KOPT-K1 (cell line): ENCODE data around the gene DPCD.

Experiments used
- H3K27ac ChIP-seq: fragments of 200-600 bp; sonication (generic); 2 replicates; pipeline ENCODE4 v1.5.1; 2016; ENCODE audit warnings: antibody characterized with exemption, mild to moderate bottlenecking, low read depth, low read length; ENCODE audit not compliant: poor library complexity, severe bottlenecking
- H3K36me3 ChIP-seq: fragments of 200-600 bp; sonication (generic); 2 replicates; pipeline ENCODE4 v1.5.1; 2017; ENCODE audit warnings: antibody characterized with exemption, mild to moderate bottlenecking, low read length, moderate library complexity; ENCODE audit not compliant: insufficient read depth
- H3K9me3 ChIP-seq: fragments of 200-600 bp; sonication (generic); 2 replicates; pipeline ENCODE4 v1.5.1; 2017; ENCODE audit warnings: antibody characterized with exemption, low read length, mild to moderate bottlenecking; ENCODE audit not compliant: insufficient read depth, poor library complexity, severe bottlenecking

Gene DPCD

DNA sequence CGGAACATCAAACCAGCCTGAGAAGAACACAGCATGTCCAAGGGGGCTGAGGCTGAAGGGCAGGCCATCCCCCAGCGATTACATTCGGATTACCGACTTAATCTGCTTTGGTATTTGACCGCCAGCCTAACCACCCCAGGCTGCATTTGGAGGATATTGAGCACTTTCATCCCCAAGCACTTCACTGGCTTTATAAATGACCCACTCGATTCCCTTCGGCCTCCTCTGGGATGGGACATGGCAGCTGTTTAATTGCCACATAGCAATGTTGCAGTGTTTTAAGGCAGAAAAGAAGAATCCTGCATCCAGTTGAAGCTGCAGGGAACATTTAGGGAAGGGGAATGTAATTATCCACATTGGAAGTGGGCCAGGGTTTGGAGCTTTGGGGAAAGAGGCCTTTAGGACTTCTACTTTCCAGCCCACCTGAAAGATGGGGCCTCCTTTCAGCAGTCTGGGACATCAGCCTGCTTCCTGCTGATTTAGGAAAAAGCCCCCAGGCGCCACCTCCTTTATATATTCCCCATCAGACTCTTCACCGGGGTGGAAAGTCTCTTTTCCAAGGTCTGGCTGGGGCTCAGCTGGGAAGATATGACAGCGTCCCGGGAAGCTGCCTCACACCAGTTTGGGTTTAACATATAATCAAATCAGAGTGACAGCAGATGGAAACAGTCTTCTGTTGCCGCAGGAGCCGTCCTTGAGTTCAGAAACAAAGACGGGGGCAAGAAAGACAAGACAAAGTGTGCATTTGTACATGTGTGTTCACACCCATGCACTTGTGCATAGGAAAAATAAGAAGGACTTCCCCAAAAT, 9.2 kb downstream of the DPCD start:
- no peaks in the 10 kb centered on the region for H3K9me3 ChIP-seq
- no peak overlapping the region for H3K27ac ChIP-seq
- H3K36me3 ChIP-seq, result no peaks in the 10 kb centered on the region

DNA sequence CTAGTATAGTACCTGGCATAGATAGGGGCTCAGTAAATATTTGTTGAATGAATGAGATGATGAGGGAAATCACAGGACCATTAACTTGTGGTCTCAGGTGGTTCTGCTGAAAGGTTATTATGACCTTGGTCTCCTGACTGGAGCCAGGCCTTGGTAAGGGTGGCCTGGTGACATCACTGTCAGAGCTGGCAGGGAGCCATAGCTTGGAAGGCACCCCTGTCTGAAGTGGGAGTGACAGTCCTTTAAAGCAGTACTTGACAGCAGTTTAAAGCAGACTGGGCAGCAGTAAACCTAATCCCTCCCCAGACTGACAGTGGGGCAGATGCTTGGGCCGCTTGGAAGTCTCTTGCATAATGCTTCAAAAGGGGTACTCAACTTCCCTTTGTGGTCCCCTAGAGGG, 13.4 kb downstream of the DPCD start:
- no peaks in the 10 kb centered on the region for H3K9me3 ChIP-seq

DNA sequence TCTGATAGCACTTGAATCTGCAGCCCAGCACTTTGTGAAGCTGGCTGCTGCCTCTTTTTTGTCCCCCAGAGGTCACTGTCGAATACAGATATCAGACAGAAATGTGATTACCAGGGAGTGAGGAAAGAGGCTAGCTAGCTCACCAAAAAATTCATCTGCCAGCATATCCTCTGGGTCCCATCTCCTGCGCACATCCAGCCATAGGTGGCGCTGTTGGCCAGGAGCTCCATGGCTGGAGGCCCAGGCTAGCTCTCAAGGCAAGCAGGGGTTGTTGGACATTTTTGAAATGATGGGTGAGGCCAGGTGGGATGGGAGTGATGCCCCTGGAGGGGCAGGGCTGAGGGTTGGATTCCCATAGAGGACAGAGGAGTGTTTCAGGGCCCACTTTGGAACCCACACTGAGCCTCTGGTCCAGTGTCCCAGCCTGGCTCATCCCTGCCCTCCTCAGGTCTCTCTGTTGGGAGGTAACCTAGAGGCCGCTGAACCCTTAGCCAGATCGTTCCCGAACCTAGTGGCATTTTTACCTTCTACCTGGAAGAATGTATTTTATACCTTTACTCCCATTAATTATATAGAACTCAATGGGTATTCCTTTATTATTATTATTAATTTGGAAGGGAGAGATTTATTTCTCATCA, 14.8 kb downstream of the DPCD start:
- Histone ChIP-seq H3K27ac (no peak overlapping the region), H3K9me3 (no peaks in the 10 kb centered on the region), H3K36me3 (peaks cover 30% of the 10 kb centered on the region)

More for the DNA sequence above, 13.4 kb downstream of the DPCD start:
- H3K27ac ChIP-seq, result no peak overlapping the region
- peaks cover 19% of the 10 kb centered on the region for H3K36me3 ChIP-seq

DNA sequence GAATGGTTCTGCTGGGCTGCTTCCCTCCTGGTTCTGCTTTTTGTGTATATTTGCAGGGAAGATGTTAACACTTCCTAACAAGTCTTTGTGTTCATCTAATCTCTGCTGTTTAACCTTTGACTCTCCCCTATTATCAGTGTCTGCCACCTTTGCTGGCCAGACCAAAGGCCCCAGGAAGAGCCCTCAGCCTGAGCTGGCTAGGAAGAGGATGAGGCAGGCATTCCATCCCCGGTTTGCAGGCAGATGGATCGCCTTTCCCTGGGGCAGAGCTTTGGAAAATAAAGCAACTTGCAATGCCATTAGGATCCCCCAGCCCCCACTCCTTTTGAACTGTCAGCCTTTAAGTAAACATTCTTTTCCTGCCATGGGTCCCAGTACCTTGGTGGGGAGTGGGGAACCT, 19.0 kb downstream of the DPCD start:
- Histone ChIP-seq H3K9me3 (no peaks in the 10 kb centered on the region), H3K36me3 (peaks cover 73% of the 10 kb centered on the region), H3K27ac (no peak overlapping the region)

DNA sequence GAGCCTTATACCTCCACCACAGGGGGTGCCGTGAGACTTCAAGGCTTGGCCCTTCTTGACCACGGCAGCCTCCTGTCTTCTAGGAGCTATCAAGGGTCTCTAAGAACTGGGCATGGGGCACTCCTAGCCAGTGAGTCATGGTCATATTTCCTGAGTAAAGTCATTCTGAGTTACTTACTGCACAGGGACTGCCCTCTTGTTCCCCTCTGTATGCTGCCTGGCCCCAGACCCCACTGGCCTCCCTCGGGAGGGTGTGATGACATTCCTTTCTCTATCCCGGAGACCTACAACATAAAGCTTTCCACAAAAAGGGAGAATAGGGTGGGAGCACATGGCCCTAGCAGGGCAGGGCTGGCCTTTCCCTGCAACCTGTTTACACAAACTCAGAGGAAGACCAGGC, 21.4 kb downstream of the DPCD start:
- peaks cover 69% of the 10 kb centered on the region for H3K36me3 ChIP-seq
- H3K9me3 ChIP-seq, result no peaks in the 10 kb centered on the region
- H3K27ac ChIP-seq, result no peak overlapping the region

DNA sequence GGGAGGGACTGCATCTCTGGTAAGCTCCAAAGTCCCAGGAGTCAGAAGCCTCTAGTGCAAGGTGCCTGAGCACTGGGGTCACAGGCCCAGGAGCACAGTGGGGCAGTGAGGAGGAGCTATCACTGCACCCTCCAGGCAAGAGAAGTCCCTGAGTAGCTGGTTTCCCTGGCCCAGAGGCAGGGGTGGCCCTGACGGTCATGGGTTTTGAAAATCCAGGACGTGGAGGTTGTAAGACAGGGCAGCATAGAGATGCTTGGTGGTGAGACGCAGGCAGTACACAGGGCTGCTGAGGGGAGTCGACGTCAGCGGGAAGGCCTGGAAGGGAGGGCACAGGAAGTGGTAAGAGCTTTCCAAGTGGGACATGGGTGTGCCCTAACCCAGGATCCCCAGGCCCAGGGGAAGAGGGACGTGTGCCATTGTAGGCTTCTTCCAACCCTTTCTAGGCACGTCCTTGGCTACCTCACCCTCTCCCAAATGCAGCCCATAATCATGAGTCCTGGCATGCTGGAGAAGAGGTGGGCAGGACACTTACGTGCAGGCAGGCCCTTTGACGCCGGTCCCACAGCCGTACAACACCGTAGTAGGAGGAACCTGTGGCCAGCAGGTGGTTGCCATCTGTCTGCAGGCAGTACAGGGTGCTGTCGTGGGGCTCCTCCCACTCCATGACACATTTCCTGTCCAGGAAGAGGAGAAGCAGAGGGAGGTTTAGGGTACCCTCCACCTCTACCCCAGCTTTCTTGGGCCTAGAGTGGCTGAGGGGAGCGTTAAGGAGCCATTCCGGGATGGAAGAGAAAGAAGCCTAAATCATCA, 23.2 kb downstream of the DPCD start:
- H3K27ac ChIP-seq, result no peak overlapping the region
- peaks cover 63% of the 10 kb centered on the region for H3K36me3 ChIP-seq

DNA sequence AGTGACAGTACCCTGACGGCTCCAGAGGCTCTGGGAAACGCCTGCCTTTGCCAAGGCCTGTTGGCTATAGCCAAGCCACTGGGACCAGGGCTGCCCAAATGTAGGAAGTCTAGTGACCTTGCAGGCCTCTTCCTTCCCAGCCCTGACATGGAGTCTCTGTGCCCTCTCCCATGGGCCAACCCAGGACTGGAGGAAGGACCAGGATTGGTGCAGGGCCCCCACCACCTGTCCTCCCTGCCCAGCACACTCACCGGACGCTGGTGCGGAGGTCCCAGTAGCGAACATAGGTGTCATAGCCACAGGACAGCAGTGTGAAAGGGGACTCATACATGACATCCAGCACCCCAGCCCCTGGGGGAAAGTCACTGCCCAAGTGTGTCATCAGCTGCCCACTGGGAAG, 24.0 kb downstream of the DPCD start:
- Histone ChIP-seq H3K27ac (no peak overlapping the region), H3K36me3 (peaks cover 67% of the 10 kb centered on the region), H3K9me3 (no peaks in the 10 kb centered on the region)

More for the DNA sequence above, 23.2 kb downstream of the DPCD start:
- H3K9me3 ChIP-seq, result no peaks in the 10 kb centered on the region

DNA sequence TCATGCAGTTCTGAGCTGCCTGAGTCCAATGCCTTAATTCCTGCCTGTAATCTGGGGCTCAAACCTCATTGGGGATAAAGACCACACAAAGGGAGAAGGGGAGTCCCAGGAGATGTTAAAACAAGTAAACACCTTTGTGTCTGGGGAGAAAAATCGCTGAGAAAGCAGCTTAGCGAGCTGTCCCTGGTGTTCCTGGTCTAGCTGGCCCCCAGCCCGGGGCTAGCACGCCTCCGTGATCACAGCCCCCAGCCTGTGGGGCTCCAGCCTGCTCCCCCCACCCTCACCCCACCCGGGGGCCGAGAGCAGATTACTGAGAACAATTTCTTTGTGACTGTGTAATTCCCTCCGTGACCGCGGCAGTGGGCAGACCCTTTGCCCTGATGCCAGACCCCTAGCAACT, 24.8 kb downstream of the DPCD start:
- Histone ChIP-seq H3K36me3 (peaks cover 65% of the 10 kb centered on the region), H3K27ac (no peak overlapping the region), H3K9me3 (no peaks in the 10 kb centered on the region)

DNA sequence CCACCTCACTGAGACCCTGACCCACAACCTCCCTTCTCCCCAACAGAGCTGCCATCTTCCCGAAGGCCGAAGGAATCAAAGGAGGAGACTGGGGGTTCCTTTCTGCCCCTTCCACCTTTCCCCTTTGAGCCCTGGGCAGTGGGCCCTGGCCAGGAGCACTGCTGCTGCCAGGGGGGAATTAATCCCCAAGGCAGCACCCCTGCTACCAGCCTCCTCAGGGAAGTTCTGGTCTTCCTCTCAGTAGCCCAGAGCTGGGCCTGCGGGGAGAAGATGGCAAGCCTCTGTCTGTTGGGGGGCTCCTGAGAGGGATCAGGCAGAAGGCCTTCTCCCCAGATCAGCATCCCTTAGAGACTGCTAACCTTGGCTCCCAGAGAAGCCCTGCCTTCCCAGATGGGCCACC, 25.5 kb downstream of the DPCD start:
- Histone ChIP-seq H3K36me3 (peaks cover 63% of the 10 kb centered on the region), H3K27ac (no peak overlapping the region), H3K9me3 (no peaks in the 10 kb centered on the region)

DNA sequence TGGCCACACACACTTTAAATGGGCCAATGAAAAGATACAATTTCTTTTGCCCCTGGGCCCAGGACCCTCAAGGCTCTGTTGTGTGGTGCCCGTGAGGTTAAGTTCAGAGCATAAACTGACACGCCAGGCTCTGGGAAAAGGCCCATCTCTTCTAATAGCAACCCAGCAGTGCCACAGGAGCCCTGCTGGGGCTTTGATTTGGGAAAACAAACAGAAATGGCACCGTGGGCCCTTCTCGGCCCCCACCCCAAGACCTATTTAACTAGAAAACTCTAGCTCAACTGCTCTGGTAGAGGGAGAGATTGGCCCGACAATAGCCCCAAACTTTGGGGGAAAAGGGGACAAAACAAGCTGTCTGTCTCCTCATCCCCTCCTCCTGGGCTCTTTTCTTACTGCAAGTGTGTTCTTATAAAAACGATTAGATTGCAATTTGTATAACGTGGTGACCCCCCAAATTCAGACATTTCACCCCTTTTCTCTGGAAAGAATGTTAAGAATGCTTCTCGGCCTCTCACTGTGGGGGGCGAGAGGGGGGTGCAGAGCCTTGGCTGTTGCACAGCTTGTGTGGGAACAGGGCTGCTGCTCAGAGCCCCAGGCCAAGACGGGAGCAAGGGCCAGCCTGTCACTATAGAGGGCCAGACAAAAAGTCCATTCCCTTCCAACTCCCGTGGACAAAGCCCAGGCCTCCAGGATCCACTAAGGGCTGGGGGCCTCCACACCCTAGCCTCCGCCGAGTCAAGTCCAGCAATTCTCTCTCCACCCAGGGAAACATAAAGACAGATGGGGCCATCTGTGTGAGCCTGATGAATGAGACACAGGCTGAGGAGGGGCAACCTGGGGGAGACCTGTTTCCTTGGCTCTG, 26.8 kb downstream of the DPCD start:
- H3K27ac ChIP-seq, result no peak overlapping the region
- H3K36me3 ChIP-seq, result peaks cover 63% of the 10 kb centered on the region
- no peaks in the 10 kb centered on the region for H3K9me3 ChIP-seq

DNA sequence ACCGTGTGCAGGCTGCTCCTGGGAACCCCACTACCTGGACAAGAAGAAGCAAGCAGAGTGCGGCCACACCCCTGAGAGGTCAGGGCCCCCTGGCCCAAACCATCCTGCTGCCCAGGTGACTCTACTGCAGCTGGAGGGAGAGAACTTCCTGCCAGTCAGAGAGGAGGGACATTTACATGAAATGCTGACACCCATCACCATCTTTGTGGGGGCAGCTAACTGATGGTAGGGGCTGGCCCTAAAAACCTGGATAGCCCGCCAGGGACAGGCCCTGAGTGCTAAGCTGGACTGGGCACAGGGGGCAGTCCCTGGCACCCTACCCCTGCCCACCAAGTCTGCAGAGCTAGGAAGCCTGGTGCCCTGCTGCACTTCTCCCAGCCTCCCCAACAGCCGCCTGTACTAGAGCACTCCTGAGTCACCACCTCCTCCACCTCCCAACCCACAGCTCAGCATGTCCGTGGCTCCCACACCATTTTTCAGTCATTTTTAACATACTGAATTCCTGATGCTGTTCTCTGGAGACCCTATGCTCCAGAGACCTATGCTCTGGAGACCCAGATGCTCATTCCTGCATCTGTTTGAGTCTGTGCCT, 27.5 kb downstream of the DPCD start:
- Histone ChIP-seq H3K36me3 (peaks cover 63% of the 10 kb centered on the region), H3K9me3 (no peaks in the 10 kb centered on the region), H3K27ac (no peak overlapping the region)

DNA sequence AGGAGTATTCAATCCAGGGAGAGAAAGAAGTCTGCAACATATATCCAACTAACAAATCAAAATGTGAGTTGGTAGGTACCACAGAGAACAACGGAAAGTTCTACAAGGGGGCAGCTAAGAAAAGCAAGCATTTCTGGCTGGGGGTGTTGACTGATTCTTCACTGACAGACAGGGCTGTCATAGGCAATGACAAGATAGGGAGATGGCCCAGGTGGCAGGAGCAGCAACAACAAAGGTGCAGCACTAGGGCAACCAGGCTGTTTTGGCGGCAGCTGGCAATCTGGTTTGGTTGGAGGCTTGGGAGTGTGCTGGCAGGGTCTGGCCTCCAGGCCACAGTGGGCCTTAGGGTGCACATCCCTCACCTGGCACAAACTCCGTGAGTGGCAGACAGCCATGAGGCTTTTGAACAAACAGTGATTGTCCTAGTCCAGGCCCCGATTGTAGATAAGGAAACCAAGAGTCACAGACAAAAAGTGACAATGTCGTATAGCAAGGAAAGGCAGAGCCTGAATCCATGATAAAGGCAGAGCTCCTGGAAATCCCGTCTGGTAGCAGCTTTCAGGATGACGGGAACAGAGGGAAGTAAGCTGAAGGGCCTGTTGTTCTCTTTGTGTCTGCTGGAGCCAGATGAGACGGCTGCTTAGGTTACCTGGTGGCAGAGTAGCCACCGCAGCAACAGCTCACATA, 28.4 kb downstream of the DPCD start:
- no peak overlapping the region for H3K27ac ChIP-seq

DNA sequence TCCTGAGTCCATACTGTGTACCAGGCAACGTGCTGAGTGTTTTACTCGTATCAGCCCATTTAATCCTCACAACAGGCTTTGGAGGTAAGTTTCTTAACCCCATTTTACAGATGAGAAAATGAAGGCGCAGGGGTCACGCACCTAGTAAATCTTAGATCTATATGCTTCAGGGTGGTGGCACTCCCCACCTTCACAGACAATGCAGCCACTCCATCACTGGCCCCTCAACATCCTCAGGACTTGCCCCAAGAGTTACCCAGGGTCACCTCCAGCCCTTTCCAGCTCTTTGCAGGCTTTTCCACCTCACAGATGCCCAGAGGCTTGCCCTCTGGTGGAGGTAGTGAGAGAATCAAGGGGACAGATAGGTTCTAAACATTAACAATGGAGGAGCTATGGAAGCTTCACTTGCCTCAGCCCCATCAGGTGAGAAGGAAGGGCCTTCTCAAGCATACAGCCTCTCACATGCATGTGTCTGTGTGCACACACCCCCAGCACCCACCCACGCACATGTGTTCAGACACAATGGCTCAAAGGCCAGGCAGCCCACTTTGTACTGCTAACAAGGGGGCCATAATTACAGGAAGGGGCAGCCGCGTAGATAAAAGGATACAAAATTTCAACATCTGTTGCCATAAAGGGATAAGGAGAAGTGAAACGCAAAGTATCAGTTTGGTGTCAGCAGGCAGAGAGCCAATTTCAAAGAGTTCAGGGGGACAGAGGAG, 29.1 kb downstream of the DPCD start:
- Histone ChIP-seq H3K36me3 (peaks cover 64% of the 10 kb centered on the region), H3K9me3 (no peaks in the 10 kb centered on the region), H3K27ac (no peak overlapping the region)

More for the DNA sequence above, 28.4 kb downstream of the DPCD start:
- H3K9me3 ChIP-seq, result no peaks in the 10 kb centered on the region
- H3K36me3 ChIP-seq, result peaks cover 63% of the 10 kb centered on the region
